Mucosa of stomach (tissue), 1 donor: ENCODE measurements around the gene ADK.

Experiments
- H3K27me3 ChIP-seq: one replicate; pipeline ENCODE4 v1.7.0; 2013; ENCODE audit warnings: mild to moderate bottlenecking, low read length; ENCODE audit not compliant: control insufficient read depth, insufficient read depth
- H3K36me3 ChIP-seq: one replicate; pipeline ENCODE4 v1.7.0; 2013; ENCODE audit warnings: low read length; ENCODE audit not compliant: control insufficient read depth, insufficient read depth
- H3K4me1 ChIP-seq: one replicate; pipeline ENCODE4 v1.7.0; 2013; ENCODE audit warnings: mild to moderate bottlenecking, low read length; ENCODE audit not compliant: control insufficient read depth, insufficient read depth
- H3K4me3 ChIP-seq: one replicate; pipeline ENCODE4 v1.7.0; 2013; ENCODE audit warnings: low read length
- H3K9ac ChIP-seq: one replicate; pipeline ENCODE4 v1.7.0; 2013; ENCODE audit warnings: mild to moderate bottlenecking, low read length, moderate library complexity
- H3K9me3 ChIP-seq: one replicate; pipeline ENCODE4 v1.7.0; 2013; ENCODE audit warnings: mild to moderate bottlenecking, low read length, moderate library complexity; ENCODE audit not compliant: control insufficient read depth
- donor health status: Pancreatic carcinoma.

The ADK gene

GRCh38 chr10:74596713-74597112 lies 445.7 kb downstream of the ADK start:
- H3K9ac ChIP-seq: no peak overlapping the region
- no peaks in the 10 kb centered on the region for H3K36me3 ChIP-seq

GRCh38 chr10:74598891-74599566 lies 448.0 kb downstream of the ADK start:
- Histone ChIP-seq H3K9ac (no peak overlapping the region), H3K4me1 (no peaks in the 10 kb centered on the region), H3K9me3 (no peaks in the 10 kb centered on the region), H3K4me3 (no peak overlapping the region), H3K27me3 (no peaks in the 10 kb centered on the region), H3K36me3 (no peaks in the 10 kb centered on the region)

More at GRCh38 chr10:74596713-74597112, 445.7 kb downstream of the ADK start:
- Histone ChIP-seq H3K4me3 (no peak overlapping the region), H3K4me1 (no peaks in the 10 kb centered on the region), H3K27me3 (no peaks in the 10 kb centered on the region), H3K9me3 (no peaks in the 10 kb centered on the region)

DNA sequence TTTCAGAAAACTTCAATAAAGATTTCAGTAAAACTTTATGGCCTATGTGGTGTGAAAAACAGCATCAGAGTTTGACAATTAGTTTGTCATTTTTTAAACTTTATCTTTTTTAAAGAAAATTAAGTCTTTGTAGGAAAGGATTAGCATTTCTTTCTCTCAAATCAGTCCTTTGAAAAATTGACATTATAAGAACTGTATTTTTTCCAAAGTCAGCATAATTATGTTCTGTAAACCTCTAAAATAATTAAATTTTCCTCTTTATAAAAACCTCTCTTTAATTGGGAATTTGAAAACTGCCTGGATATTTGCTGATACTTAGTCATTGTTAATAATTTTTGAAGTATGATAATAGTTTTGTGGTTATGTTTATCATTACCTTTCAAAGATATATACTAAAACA lies 448.7 kb downstream of the ADK start:
- H3K9me3 ChIP-seq: no peaks in the 10 kb centered on the region
- no peaks in the 10 kb centered on the region for H3K27me3 ChIP-seq
- H3K4me3 ChIP-seq: no peak overlapping the region
- H3K36me3 ChIP-seq: no peaks in the 10 kb centered on the region
- no peaks in the 10 kb centered on the region for H3K4me1 ChIP-seq
- no peak overlapping the region for H3K9ac ChIP-seq

DNA sequence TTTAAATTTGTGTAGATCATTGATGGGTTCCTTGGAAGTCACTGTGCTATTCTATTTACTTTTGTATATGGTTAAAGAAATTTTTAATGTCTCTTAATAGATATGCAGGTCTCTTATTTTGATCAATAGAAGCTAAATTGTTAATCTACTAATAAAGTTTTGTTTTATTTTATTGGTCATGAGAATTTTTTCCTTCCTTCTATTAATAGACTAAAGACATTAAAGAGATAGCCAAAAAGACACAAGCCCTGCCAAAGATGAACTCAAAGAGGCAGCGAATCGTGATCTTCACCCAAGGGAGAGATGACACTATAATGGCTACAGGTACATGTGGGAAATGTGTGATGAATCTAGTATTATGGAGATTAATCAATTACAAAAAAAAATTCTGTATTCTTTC lies 449.1 kb downstream of the ADK start:
- H3K9me3 ChIP-seq: no peaks in the 10 kb centered on the region
- no peaks in the 10 kb centered on the region for H3K4me1 ChIP-seq
- no peak overlapping the region for H3K9ac ChIP-seq
- no peaks in the 10 kb centered on the region for H3K36me3 ChIP-seq
- H3K27me3 ChIP-seq: no peaks in the 10 kb centered on the region
- H3K4me3 ChIP-seq: no peak overlapping the region

- H3K4me1 ChIP-seq: no peaks in the 10 kb centered on the region
- H3K36me3 ChIP-seq: no peaks in the 10 kb centered on the region
- no peak overlapping the region for H3K4me3 ChIP-seq
- no peaks in the 10 kb centered on the region for H3K27me3 ChIP-seq
- no peak overlapping the region for H3K9ac ChIP-seq
- no peaks in the 10 kb centered on the region for H3K9me3 ChIP-seq
Measured at GRCh38 chr10:74602576-74602975, 451.6 kb downstream of the ADK start.

- Histone ChIP-seq H3K36me3 (no peaks in the 10 kb centered on the region), H3K27me3 (no peaks in the 10 kb centered on the region), H3K4me3 (no peak overlapping the region), H3K9ac (no peak overlapping the region), H3K4me1 (no peaks in the 10 kb centered on the region), H3K9me3 (no peaks in the 10 kb centered on the region)
Measured at GRCh38 chr10:74610299-74610698, 459.3 kb downstream of the ADK start.

DNA sequence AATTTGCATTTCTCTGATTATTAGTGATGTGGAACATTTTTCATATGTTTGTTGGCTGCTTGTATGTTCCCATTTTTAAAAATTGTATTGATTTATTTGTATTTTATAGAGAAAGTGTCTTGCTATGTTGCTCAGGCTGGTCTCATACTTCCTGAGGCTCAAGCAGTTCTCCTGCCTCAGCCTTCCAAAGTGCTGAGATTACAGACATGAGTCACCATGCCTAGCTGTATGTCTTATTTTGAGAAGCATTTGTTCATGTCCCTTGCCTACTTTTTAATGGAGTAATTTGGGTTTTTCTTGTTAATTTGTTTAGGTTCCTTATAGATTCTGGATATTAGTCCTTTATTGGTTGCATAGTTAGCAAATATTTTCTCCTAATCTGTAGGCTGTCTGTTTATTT lies 461.2 kb downstream of the ADK start:
- Histone ChIP-seq H3K9me3 (no peaks in the 10 kb centered on the region), H3K36me3 (no peaks in the 10 kb centered on the region), H3K4me3 (no peak overlapping the region), H3K27me3 (no peaks in the 10 kb centered on the region), H3K4me1 (no peaks in the 10 kb centered on the region), H3K9ac (no peak overlapping the region)

GRCh38 chr10:74620626-74621025 lies 469.6 kb downstream of the ADK start:
- no peaks in the 10 kb centered on the region for H3K4me1 ChIP-seq
- H3K9me3 ChIP-seq: no peaks in the 10 kb centered on the region
- H3K9ac ChIP-seq: no peak overlapping the region
- H3K36me3 ChIP-seq: no peaks in the 10 kb centered on the region
- no peak overlapping the region for H3K4me3 ChIP-seq
- no peaks in the 10 kb centered on the region for H3K27me3 ChIP-seq

- Histone ChIP-seq H3K4me1 (no peaks in the 10 kb centered on the region), H3K36me3 (no peaks in the 10 kb centered on the region), H3K9ac (no peak overlapping the region), H3K9me3 (no peaks in the 10 kb centered on the region), H3K27me3 (no peaks in the 10 kb centered on the region), H3K4me3 (no peak overlapping the region)
Measured at GRCh38 chr10:74623786-74624185, 472.8 kb downstream of the ADK start.

- H3K4me1 ChIP-seq: no peaks in the 10 kb centered on the region
- H3K36me3 ChIP-seq: no peaks in the 10 kb centered on the region
Measured at GRCh38 chr10:74624501-74624900, 473.5 kb downstream of the ADK start.

DNA sequence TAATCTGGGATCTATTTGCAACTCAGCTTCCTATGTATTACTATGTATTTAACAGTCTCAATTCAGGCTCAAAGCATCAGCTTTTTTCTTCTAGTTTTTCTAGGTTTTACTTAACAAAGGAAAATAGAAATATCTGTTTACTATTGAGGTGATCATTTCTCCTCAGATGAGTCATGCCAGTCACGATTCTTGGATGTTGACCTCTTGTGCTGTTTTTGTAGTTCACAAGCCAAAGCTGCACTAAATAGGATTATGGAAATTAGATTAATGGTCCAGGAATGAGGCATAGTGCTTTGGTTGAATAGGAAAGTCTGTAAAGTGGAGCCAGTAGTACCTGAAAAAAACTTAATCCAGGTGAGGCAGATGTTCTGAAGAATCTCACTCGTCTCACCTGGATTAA lies 477.1 kb downstream of the ADK start:
- H3K9me3 ChIP-seq: no peaks in the 10 kb centered on the region
- H3K36me3 ChIP-seq: no peaks in the 10 kb centered on the region
- no peaks in the 10 kb centered on the region for H3K27me3 ChIP-seq
- H3K4me3 ChIP-seq: no peak overlapping the region
- H3K9ac ChIP-seq: no peak overlapping the region
- H3K4me1 ChIP-seq: no peaks in the 10 kb centered on the region

More at GRCh38 chr10:74624501-74624900, 473.5 kb downstream of the ADK start:
- no peaks in the 10 kb centered on the region for H3K9me3 ChIP-seq
- H3K4me3 ChIP-seq: no peak overlapping the region
- H3K9ac ChIP-seq: no peak overlapping the region
- H3K27me3 ChIP-seq: no peaks in the 10 kb centered on the region

- H3K9me3 ChIP-seq: no peaks in the 10 kb centered on the region
- H3K27me3 ChIP-seq: no peaks in the 10 kb centered on the region
- H3K36me3 ChIP-seq: no peaks in the 10 kb centered on the region
- no peaks in the 10 kb centered on the region for H3K4me1 ChIP-seq
- H3K9ac ChIP-seq: no peak overlapping the region
- no peak overlapping the region for H3K4me3 ChIP-seq
Measured at GRCh38 chr10:74634995-74635536, 484.0 kb downstream of the ADK start.

DNA sequence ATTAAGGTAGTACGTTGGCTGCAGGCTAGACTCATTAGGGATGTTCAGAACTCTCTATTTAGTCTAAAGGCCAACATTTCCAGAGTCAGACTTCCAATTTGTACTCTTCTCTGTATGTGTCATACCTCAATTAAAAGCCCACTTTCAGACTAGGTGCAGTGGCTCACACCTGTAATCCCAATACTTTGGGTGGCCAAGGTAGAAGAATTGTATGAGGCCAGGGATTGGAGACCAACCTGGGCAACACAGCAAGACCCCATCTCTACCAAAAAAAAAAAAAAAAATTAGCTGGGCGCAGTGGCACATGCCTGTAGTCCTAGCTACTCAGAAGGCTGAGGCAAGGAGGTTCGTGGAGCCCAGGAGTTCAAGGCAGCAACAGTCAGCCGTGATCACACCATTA lies 484.6 kb downstream of the ADK start:
- H3K4me1 ChIP-seq: no peaks in the 10 kb centered on the region
- H3K9ac ChIP-seq: no peak overlapping the region
- H3K36me3 ChIP-seq: no peaks in the 10 kb centered on the region
- no peak overlapping the region for H3K4me3 ChIP-seq
- no peaks in the 10 kb centered on the region for H3K27me3 ChIP-seq
- no peaks in the 10 kb centered on the region for H3K9me3 ChIP-seq
